NB4 (cell line): ENCODE data around the gene PTPRK.
A peak's percentile ranks its signal among the peaks of the same experiment; 100 is the strongest.

Experiments used
- DNase-seq: peaks from one replicate; pipeline ENCODE4 v3.0.0; 2010; ENCODE audit warnings: low read depth
- H3K4me3 ChIP-seq: one replicate; pipeline ENCODE4 v1.5.1; 2011; ENCODE audit warnings: mild to moderate bottlenecking, low read depth, low read length, moderate library complexity
- MAX ChIP-seq: IDR thresholded peaks from 2 replicates; pipeline ENCODE4 v1.6.1; 2011; ENCODE audit warnings: low read depth, low read length
- MYC ChIP-seq: IDR thresholded peaks from 2 replicates; pipeline ENCODE4 v1.6.1; 2011; ENCODE audit warnings: low read depth, low read length
- POLR2A ChIP-seq: IDR thresholded peaks from 2 replicates; pipeline ENCODE4 v1.6.1; 2011; ENCODE audit warnings: mild to moderate bottlenecking; ENCODE audit not compliant: insufficient read length; ENCODE audit errors: extremely low read depth
- TF ChIP-seq, protein P1 (sequence below): IDR thresholded peaks from one replicate; pipeline ENCODE4 v1.5.1; 2012; ENCODE audit warnings: low read depth, low read length

The PTPRK gene

GRCh38 chr6:128305228-128305627, 215.2 kb downstream of the PTPRK start:
- no peak for DNase-seq

GRCh38 chr6:128303870-128304269, 216.5 kb downstream of the PTPRK start:
- DNase-seq: peak; percentile 52
- TF ChIP-seq MAX (no peak), POLR2A (no peak), MYC (no peak)
- TF ChIP-seq, protein P1, sequence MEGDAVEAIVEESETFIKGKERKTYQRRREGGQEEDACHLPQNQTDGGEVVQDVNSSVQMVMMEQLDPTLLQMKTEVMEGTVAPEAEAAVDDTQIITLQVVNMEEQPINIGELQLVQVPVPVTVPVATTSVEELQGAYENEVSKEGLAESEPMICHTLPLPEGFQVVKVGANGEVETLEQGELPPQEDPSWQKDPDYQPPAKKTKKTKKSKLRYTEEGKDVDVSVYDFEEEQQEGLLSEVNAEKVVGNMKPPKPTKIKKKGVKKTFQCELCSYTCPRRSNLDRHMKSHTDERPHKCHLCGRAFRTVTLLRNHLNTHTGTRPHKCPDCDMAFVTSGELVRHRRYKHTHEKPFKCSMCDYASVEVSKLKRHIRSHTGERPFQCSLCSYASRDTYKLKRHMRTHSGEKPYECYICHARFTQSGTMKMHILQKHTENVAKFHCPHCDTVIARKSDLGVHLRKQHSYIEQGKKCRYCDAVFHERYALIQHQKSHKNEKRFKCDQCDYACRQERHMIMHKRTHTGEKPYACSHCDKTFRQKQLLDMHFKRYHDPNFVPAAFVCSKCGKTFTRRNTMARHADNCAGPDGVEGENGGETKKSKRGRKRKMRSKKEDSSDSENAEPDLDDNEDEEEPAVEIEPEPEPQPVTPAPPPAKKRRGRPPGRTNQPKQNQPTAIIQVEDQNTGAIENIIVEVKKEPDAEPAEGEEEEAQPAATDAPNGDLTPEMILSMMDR: no peak
- H3K4me3 ChIP-seq: no peak overlapping the region

More at GRCh38 chr6:128305228-128305627, 215.2 kb downstream of the PTPRK start:
- H3K4me3 ChIP-seq: no peak overlapping the region
- TF ChIP-seq MAX (no peak), POLR2A (no peak), MYC (no peak)
- TF ChIP-seq, protein P1: no peak

GRCh38 chr6:128302942-128303341, 217.5 kb downstream of the PTPRK start:
- H3K4me3 ChIP-seq: no peak overlapping the region
- TF ChIP-seq MYC (no peak), POLR2A (no peak), MAX (no peak)
- TF ChIP-seq, protein P1: no peak
- no peak for DNase-seq

DNA sequence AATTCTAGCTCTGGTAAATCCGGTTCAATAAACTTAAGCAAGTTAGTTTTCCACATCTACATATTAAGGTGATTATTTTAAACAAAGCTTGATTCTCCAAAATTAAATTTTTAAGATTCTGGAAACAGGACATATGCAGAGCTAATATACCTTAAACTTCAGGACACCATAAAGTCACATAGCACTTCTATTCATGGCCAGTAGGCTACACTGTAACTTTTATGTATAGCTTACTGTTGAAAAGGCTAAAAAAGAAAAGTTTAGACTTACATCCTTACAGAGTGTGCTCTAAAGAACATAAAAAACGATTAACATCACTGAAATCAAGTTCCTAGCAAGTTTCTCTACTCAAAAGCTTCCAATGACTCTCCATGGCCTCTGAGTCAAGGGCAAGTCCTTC, 224.7 kb downstream of the PTPRK start:
- TF ChIP-seq MYC: no peak
- no peak for DNase-seq
- no peak overlapping the region for H3K4me3 ChIP-seq

GRCh38 chr6:128290221-128290620, 230.2 kb downstream of the PTPRK start:
- DNase-seq: no peak
- no peak overlapping the region for H3K4me3 ChIP-seq
- TF ChIP-seq, protein P1: no peak
- TF ChIP-seq MYC (no peak), MAX (no peak), POLR2A (no peak)

- TF ChIP-seq MYC (no peak), MAX (no peak), POLR2A (no peak)
- TF ChIP-seq, protein P1: no peak
- DNase-seq: no peak
- H3K4me3 ChIP-seq: no peak overlapping the region
Measured at GRCh38 chr6:128284128-128284527, 236.3 kb downstream of the PTPRK start.
